Measurements from ENCODE around the gene PRR5L.

PRR5L gene

DNA sequence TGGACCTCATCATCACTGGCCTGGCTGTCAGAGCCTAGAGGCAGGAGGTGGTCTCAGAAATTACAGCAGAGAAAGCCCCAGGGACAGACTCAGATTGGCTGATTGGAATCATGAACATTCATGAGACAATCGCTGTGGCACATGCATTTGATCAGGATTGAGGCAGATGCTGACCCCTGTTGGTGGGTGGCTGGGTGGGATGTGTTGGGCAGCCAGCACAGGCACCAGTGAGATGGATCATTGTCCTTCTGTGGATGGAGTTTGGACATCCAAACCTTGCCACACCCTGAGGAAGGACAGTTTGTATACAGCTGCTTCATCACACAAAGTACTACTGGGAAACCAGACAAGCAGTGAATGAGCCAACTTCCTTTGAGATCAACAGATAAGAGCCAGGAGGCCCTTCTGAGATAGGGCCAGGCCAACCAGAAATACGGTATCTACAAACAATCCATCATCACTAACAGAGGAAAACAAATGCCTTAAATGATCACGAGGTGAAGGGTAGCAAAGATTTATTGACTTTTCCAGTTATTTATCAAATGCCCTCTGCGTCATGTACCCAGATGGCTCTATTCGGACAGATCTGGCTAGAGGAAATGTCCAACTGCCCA lies 24.2 kb upstream of the PRR5L start:
- peaks cover 41% of the 10 kb centered on the region for H3K36me3 Mint-ChIP-seq (ENCODE audit: low read depth)
- H3K4me1 Mint-ChIP-seq: peaks cover 14% of the 10 kb centered on the region
- peaks cover 5% of the 10 kb centered on the region for H3K9me3 Mint-ChIP-seq
- H3K27ac Mint-ChIP-seq: peak overlapping the region; percentile 29
- TF ChIP-seq, protein P1, sequence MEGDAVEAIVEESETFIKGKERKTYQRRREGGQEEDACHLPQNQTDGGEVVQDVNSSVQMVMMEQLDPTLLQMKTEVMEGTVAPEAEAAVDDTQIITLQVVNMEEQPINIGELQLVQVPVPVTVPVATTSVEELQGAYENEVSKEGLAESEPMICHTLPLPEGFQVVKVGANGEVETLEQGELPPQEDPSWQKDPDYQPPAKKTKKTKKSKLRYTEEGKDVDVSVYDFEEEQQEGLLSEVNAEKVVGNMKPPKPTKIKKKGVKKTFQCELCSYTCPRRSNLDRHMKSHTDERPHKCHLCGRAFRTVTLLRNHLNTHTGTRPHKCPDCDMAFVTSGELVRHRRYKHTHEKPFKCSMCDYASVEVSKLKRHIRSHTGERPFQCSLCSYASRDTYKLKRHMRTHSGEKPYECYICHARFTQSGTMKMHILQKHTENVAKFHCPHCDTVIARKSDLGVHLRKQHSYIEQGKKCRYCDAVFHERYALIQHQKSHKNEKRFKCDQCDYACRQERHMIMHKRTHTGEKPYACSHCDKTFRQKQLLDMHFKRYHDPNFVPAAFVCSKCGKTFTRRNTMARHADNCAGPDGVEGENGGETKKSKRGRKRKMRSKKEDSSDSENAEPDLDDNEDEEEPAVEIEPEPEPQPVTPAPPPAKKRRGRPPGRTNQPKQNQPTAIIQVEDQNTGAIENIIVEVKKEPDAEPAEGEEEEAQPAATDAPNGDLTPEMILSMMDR (IDR thresholded peaks at IDR 0.05): no peak
- peaks cover 7% of the 10 kb centered on the region for H3K27me3 Mint-ChIP-seq (ENCODE audit: low read depth, poor library complexity)
- H3K4me3 Mint-ChIP-seq: no peak overlapping the region
- no peak for DNase-seq

DNA sequence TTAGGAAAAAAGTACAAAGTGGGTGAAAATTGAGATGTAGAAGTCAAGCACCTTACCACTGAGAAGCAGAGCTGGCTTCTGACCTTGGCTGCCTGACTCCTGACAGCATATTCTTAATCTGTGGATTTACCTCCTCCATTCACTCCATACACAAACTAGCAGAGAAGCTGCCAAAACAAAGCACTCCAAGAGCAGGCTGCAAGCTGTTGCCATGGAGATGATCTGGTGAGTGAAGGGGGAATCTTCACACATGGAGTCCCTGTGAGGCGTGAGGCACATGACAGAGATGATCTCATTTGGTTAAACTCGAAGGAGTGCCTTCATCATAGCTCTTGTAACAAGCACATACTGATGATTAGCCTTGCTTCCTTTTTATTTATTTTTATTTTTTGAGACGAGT lies 23.0 kb upstream of the PRR5L start:
- Mint-ChIP-seq H3K27ac (no peak overlapping the region), H3K36me3 (ENCODE audit: low read depth) (peaks cover 41% of the 10 kb centered on the region), H3K27me3 (ENCODE audit: low read depth, poor library complexity) (peaks cover 5% of the 10 kb centered on the region), H3K4me3 (no peak overlapping the region), H3K4me1 (peaks cover 14% of the 10 kb centered on the region), H3K9me3 (peaks cover 5% of the 10 kb centered on the region)
- TF ChIP-seq, protein P1 (IDR thresholded peaks at IDR 0.05): no peak
- DNase-seq: no peak

DNA sequence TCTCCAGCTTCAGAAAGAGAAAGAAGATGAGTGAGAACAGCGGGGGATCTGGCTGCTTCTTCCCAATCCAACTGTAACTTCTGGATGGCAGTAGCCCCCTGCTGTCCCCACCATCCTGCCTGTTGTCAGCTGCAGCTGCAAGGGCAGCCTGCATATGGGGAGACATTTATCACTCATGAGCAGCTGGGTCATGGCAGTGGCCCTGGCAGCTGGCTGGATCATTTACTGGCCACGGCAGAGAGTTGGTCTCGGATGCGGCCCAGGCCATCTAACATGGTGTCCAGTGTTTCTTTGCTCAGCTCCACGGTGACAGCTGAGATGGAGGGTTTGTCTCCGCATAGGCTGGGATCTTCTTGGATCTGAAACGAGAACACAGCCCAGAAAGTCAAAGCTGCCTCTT lies 21.7 kb upstream of the PRR5L start:
- no peak for DNase-seq
- Mint-ChIP-seq H3K4me3 (no peak overlapping the region), H3K4me1 (peaks cover 27% of the 10 kb centered on the region), H3K27me3 (ENCODE audit: low read depth, poor library complexity) (no peaks in the 10 kb centered on the region), H3K27ac (no peak overlapping the region), H3K9me3 (peaks cover 5% of the 10 kb centered on the region), H3K36me3 (ENCODE audit: low read depth) (peaks cover 41% of the 10 kb centered on the region)
- TF ChIP-seq, protein P1 (IDR thresholded peaks at IDR 0.05): no peak

DNA sequence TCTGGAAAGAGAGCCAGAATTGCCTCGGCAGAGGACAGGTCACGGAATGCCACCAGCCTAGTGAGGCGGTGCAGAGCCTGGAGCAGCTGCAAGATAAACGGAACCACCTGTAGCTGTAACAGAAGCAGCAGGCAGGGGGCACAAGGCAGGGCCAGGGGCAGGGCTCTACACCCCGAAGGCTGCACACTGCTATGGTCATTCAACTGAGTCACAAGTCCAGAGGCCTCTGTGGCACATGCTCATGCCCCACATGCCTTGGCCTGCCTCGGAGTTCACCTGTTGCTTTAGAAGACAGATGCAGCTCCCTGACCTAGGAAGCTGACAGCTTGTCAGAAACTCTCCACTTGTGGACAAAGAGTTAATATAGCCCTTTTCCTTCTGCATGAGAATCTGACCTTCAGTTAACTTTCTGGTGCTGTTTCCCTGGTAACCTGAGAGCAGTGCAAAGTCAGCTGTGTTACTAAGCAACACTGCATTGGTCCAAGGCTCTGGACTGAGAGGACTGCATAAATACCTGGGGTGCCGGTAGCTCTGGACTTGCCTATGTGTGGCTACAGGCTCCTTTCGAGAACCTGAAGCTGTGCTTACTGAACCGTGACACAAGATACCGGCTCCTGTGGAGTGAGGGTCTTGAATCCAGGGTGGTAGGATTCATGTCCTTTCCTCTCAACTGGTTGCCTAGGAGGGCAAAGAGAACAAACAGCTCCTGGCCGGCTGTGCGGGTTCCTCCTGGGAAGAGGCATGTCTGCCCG lies 17.4 kb upstream of the PRR5L start:
- H3K27ac Mint-ChIP-seq: no peak overlapping the region
- TF ChIP-seq, protein P1 (IDR thresholded peaks at IDR 0.05): peak; percentile 5
- H3K4me1 Mint-ChIP-seq: peaks cover 17% of the 10 kb centered on the region
- H3K4me3 Mint-ChIP-seq: no peak overlapping the region
- H3K9me3 Mint-ChIP-seq: peaks cover 20% of the 10 kb centered on the region
- peak; percentile 27 for DNase-seq
- H3K27me3 Mint-ChIP-seq (ENCODE audit: low read depth, poor library complexity): no peaks in the 10 kb centered on the region
- H3K36me3 Mint-ChIP-seq (ENCODE audit: low read depth): peaks cover 24% of the 10 kb centered on the region

DNA sequence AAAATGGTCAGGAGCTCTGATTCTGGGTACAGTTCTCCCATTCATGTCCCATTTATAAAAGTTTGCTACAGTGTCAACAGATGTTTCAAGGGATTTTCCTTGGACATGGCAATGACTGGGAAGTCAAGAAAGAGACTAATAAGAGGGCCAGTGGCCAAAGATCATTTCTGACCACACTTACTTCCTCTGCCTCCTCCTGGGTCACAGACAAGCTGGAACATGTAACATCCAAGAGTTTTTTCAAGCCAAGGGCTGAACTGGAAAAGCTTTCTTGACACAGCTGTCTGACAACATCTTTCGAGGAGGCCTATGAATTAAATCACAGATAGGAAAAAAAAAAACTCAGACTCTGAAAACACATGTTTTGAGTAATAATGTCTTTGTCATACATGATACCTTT lies 15.6 kb upstream of the PRR5L start:
- Mint-ChIP-seq H3K4me3 (no peak overlapping the region), H3K27me3 (ENCODE audit: low read depth, poor library complexity) (no peaks in the 10 kb centered on the region)
- TF ChIP-seq, protein P1 (IDR thresholded peaks at IDR 0.05): no peak

More for the DNA sequence above, 15.6 kb upstream of the PRR5L start:
- H3K27ac Mint-ChIP-seq: no peak overlapping the region
- peaks cover 17% of the 10 kb centered on the region for H3K4me1 Mint-ChIP-seq
- H3K9me3 Mint-ChIP-seq: peaks cover 20% of the 10 kb centered on the region
- no peak for DNase-seq
- H3K36me3 Mint-ChIP-seq (ENCODE audit: low read depth): peaks cover 20% of the 10 kb centered on the region
